GM19397 (cell line): Measurements from ENCODE around the gene CLDN15.
"Not testable (repeated sequence)": the region's sequence is repeated elsewhere in the genome, so short reads cannot be mapped to it uniquely, and the experiment has no call there.

Experiments
- ATAC-seq: cut with Tn5 transposase; IDR thresholded peaks from one replicate; pipeline ENCODE4 v1.9.1; 2021; ENCODE audit warnings: mild to moderate bottlenecking, moderate library complexity; ENCODE audit not compliant: unreplicated experiment

The CLDN15 gene

DNA sequence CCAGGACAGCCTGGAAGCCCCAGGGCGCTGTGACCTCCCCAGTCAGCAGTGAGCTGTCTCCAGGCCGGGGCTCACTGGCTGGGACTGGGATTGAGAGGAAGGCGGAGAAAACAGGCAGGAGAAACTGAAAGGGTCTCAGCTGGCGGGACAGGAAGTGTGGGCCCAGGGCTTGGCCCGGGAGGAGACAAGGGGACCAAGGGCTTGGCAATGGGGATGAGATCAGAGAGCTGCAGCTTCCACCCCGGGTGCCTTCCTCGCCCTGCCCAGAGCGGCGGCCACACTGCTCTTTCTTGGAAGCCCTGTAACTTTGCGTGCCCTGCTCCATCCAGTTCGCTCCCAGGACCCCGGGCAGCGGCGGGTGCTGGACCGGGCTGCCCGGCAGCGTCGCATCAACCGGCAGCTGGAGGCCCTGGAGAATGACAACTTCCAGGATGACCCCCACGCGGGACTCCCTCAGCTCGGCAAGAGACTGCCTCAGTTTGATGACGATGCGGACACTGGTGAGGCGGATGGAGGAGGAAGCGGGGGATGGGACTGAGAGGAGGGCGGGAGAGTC lies 15.2 kb downstream of the CLDN15 start:
- no peak for ATAC-seq

- no peak for ATAC-seq
Measured at GRCh38 chr7:101220295-101220694, 17.3 kb downstream of the CLDN15 start.

GRCh38 chr7:101218236-101219125 lies 19.1 kb downstream of the CLDN15 start:
- peak; percentile 3 for ATAC-seq

DNA sequence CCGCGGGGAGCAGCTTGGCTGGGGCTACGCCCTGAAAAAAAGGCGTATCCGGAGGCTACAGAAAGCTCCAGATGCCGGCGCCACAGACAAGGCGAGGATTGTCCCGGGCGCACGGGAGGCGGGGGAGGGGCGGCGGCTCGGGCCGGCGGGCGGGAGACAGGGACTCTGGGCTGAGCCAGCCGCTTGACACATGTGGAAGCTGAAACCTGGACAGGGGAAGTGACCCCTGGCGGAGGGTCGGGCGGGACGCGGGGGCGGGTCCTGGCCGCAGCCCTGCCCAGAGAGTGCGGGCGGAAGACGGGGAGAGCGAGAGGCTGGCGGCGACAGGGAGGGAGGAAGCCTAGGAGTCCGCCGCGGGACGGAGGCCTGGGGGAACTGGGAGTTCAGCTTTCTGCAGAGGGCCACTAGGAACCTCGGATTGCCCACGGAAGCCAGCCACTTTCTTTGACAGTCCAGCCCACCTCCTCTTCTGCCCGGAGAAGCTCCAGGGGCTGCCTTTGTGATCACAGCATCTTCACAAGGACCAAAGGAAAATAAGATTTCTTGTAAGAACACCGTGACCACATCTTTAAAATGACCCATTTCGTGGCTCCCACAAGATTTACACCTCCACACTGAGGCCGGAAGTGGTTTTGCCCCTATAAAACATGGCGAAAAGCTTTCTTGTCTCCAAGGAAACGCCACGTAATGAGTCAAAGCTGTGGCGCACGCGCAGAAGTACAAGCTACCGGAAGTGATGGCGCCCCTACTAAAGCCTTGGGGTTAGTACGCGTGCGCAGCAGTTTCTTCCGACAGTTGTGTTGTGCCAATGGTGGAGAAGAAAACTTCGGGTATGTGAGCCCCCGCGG lies 20.0 kb downstream of the CLDN15 start, which contains the start of the genes PLOD3 and ZNHIT1:
PLOD3 (minus strand) TSS at position 194 of the 848 bp plus-strand sequence. CDS start 307 bp downstream, outside the sequence.
ZNHIT1 (plus strand) TSS at position 778 of the 848 bp plus-strand sequence; CDS start at position 809, 31 bp downstream.
- peak; percentile 60 for ATAC-seq

- peak; percentile 12 for ATAC-seq
Measured at GRCh38 chr7:101216860-101217387, 20.7 kb downstream of the CLDN15 start.

DNA sequence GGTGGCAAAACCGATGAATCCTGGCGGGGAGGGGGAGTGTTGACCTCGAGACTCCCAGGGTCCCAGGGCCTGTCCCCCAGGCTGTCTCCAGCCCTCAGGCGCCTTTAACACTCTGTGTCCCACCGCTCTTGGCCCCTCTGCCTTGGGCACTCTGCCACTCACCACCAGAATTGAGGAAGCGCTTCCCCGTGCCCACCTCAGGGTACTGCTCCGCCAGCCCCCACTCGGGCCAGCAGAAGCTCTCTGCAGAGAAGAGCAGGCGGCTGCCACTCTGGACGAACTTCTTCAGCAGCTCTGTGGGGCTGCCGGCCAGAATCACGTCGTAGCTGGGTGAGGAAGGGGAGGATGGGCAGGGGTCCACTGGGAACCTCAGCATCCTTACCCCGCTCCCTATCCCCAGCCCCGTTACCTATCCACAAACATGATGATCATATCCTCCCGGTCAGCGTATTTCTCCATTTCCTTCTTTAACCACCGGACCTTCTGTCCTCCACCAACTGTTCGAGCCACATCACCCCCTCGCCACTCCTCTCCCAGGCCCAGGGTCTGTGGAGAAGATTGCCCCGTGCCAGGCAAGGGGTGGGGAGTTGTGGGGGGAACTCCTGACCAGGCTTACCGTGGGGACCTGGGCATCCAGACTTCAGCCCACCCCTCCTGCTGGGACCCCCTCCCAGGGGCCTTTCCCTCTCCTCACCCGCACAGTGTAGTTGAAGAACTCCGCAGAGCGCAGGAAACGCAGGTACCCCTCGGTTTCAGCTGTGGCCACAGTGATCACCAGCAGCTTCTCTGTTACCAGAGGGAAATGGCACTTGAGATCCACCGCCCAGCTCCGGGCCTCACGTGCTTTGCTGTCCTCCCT lies 21.4 kb downstream of the CLDN15 start:
- ATAC-seq, result no peak

- no peak for ATAC-seq
Measured at GRCh38 chr7:101212014-101212413, 25.6 kb downstream of the CLDN15 start.

DNA sequence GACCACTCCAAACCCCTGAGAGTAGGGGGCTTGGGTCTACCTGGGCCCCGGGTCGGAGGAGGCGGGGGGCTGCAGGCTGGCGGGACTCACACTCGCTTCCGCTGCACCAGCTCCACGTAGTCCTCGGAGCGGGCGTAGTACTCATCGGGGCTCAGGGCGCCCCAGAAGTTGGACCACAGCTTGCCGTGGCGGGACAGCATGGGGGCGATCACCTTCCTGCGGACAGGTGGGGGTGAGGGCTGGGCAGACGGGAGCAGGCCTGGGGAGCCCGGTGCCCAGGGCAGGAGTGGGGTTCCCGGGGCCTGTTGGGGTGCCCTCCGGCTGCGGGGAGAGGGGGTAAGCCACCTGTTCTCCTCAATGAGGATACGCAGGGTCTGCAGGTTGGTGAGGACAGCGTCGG lies 26.1 kb downstream of the CLDN15 start:
- ATAC-seq, result no peak

- no peak for ATAC-seq
Measured at GRCh38 chr7:101210143-101210542, 27.5 kb downstream of the CLDN15 start.

DNA sequence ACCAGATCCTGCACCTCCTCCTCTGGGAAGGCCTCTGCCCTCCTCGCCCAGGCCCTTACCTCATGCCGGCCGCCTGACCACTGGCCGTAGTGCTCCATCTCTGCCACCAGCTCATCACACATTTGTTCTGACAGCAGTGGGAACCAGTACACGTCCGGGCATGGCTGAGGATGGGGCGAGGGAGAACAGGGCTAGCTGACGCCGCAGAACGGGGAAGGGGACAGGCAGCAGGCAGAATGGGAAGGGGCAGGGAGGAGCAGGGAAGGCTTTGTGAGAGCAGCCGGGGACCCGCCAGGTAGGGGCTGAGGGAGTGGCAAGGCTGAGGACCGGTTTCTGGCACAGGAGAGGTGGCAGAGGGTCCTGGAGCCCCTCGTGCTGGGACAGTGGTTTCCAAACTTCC lies 28.8 kb downstream of the CLDN15 start:
- ATAC-seq, result no peak

DNA sequence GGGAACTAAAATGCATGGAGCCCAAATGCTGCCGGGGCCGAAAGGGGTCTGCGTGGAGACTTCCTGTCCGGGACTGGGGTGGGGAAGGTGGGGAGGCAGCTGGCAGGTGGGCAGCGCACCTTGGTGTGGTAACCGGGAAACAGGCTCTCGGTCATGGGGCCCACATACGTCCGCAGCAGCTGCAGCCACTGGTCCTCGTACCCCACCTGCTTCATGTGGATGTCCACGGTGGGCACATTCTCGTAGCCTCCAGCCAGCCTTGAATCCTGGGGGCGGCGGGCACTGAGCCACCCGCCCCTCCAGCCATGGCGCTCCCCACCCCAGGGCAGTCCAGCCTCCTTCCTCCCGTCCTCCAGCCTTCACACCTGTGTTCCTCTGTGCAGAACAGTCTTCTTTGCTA lies 30.1 kb downstream of the CLDN15 start:
- no peak for ATAC-seq

DNA sequence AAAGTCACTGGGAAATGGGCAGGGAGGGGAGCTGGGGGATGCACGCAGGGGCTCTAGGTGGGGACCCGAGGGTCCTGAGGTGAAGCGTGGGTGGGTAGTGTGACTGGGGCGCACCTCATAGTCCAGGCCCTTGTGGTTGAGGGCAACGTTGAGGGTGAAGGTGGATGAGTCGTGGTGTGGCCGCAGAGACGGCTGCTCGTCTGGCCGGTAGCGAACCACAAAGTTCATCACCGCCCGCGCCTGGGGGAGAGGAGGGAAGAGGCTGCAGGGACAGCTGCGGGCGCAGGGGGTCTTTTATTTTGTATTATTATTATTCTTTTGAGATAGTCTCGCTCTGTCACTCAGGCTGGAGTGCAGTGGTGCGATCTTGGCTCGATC lies 30.9 kb downstream of the CLDN15 start:
- ATAC-seq, result no peak

GRCh38 chr7:101205901-101206664 lies 31.5 kb downstream of the CLDN15 start:
- ATAC-seq, result no peak

GRCh38 chr7:101203740-101204738 lies 33.6 kb downstream of the CLDN15 start:
- ATAC-seq, result not testable (repeated sequence)

DNA sequence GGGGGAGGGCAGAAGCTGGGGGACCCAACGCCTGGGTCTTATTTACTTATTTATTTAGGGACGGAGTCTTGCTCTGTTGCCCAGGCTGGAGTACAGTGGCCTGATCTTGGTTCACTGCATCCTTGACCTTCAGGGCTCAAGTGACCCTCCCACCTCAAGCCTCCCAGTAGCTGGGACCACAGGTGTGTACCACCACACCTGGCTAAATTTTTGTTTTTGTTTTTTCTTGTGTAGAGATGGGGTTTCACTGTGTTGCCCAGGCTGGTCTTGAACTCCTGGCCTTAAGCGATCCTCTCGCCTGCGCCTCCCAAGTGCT lies 35.0 kb downstream of the CLDN15 start:
- ATAC-seq, result no peak

- no peak for ATAC-seq
Measured at GRCh38 chr7:101201695-101202602, 35.7 kb downstream of the CLDN15 start.

DNA sequence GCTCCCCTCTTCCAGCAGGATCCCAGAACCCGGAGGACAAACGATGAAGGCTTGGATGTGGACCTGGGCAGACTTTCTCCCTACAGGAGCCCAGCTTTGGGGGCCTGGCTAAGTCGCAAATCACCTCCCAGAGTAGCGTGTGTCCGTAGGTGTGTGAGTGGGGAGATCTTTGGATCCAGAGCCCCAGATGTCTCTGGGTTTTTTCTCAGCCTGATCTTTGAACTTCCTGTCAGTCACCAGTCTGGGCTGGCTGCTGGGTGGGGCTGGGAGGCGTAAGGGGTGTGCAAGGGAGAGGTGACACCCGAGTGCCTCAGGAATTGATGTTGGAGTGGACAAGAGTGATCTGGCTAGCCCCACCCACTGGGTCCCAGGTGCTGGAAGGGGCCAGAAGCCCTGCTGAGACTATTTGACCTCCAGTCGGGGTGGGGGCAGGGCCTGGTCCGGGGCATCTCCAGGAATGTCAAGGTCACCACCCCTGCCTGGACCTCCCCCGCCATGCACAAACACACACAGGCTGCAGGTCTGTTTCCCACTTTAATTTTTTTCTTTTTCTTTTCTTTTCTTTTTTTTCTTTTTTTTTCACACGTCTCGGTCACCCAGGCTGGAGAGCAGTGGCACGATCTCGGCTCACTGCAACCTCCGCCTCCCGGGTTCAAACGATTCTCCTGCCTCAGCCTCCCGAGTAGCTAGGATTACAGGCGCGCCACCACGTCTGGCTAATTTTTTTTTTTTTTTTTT lies 36.6 kb downstream of the CLDN15 start, which contains the start of gene MOGAT3:
MOGAT3 (minus strand) TSS at position 175 of the 738 bp plus-strand sequence. CDS start 182 bp downstream, outside the sequence.
- ATAC-seq, result no peak
